Stimulated activated effector memory CD8-positive, alpha-beta T cell treated with anti-CD3 and anti-CD28 coated beads, Interleukin-12 subunit alpha, Interleukin-12 subunit beta, amount 100 ng/mL, for 72 hours (primary cell): ENCODE measurements around the gene MOXD1.
A peak's percentile ranks its signal among the peaks of the same experiment; 100 is the strongest.

Experiments
- ATAC-seq: fragments of 150-1000 bp; cut with Tn5 transposase; 2 replicates; pipeline ENCODE4 v1.10.0; 2021
- DNase-seq, 2 donors: peaks; one replicate each; pipeline ENCODE4 v3.0.0; 2021 to 2022; ENCODE audit warnings: low spot score in 2 of 2
- H3K27ac Mint-ChIP-seq: one replicate; pipeline ENCODE4 v1.8.0; 2022; ENCODE audit warnings: mild to moderate bottlenecking, mixed read lengths
- H3K36me3 Mint-ChIP-seq: one replicate; pipeline ENCODE4 v1.8.0; 2022; ENCODE audit warnings: mild to moderate bottlenecking, mixed read lengths
- H3K4me1 Mint-ChIP-seq: one replicate; pipeline ENCODE4 v1.8.0; 2022; ENCODE audit warnings: mixed read lengths
- H3K4me3 Mint-ChIP-seq: one replicate; pipeline ENCODE4 v1.8.0; 2022; ENCODE audit warnings: mild to moderate bottlenecking, mixed read lengths
- H3K9me3 Mint-ChIP-seq: one replicate; pipeline ENCODE4 v1.8.0; 2022; ENCODE audit warnings: mixed read lengths

MOXD1 gene

GRCh38 chr6:132405143-132405915, 4.1 kb upstream of the MOXD1 start:
- H3K4me3 Mint-ChIP-seq: no peak overlapping the region
- ATAC-seq (peak; percentile 57), DNase-seq (no peak)
- no peak overlapping the region for H3K27ac Mint-ChIP-seq
- H3K4me1 Mint-ChIP-seq: peaks cover 20% of the 10 kb centered on the region
- H3K36me3 Mint-ChIP-seq: no peaks in the 10 kb centered on the region
- H3K9me3 Mint-ChIP-seq: no peaks in the 10 kb centered on the region

DNA sequence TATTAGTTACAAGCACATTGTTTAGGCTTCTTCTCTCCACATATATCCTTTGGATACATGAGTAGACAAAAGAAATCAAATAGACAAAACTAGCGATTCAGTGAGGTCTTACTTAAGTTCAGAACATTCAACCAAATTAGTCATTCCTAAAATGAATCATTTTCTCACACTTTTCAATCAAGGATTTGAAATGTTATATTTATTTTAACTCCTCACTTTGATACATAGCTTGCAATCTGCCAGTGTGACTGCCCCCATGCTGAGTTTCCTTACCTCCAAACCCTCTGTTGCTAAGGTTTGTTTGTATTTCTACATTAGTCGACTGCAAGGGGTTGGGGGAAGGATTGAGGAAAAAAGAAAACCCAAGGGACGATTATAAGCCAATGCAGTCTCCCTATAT, 3.5 kb upstream of the MOXD1 start:
- no peaks in the 10 kb centered on the region for H3K36me3 Mint-ChIP-seq
- H3K4me1 Mint-ChIP-seq: peaks cover 20% of the 10 kb centered on the region
- H3K4me3 Mint-ChIP-seq: no peak overlapping the region
- DNase-seq (no peak), ATAC-seq (peak; percentile 60)
- H3K9me3 Mint-ChIP-seq: no peaks in the 10 kb centered on the region
- H3K27ac Mint-ChIP-seq: no peak overlapping the region

- H3K4me3 Mint-ChIP-seq: no peak overlapping the region
- ATAC-seq: no peak
- no peak for DNase-seq
- H3K9me3 Mint-ChIP-seq: no peaks in the 10 kb centered on the region
- no peaks in the 10 kb centered on the region for H3K36me3 Mint-ChIP-seq
- H3K4me1 Mint-ChIP-seq: peaks cover 20% of the 10 kb centered on the region
- H3K27ac Mint-ChIP-seq: no peak overlapping the region
Observed at GRCh38 chr6:132404330-132404729, 3.1 kb upstream of the MOXD1 start.

- H3K9me3 Mint-ChIP-seq: no peaks in the 10 kb centered on the region
- no peak for ATAC-seq
- DNase-seq: no peak
- H3K36me3 Mint-ChIP-seq: no peaks in the 10 kb centered on the region
- H3K4me3 Mint-ChIP-seq: peak overlapping the region; percentile 33
- H3K4me1 Mint-ChIP-seq: peaks cover 20% of the 10 kb centered on the region
- no peak overlapping the region for H3K27ac Mint-ChIP-seq
Observed at GRCh38 chr6:132401618-132402285, 477 bp upstream of the MOXD1 start.

DNA sequence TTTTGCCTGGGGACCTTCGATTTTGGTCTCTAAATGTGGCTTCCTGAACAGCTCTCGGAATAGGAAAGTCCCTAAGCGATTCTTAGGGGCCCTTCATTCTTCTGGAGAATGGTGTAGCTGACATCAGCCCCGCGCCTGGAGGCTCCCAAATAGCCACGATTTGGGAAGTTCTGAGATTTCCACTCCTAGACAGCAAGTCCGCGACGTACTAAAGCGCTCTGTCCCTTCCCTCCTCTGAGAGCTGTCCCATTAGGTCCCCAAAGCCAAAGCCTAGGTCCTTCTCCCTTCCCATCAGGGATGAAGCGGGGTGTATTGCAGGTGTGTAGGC, 756 bp downstream of the MOXD1 start:
- no peak for ATAC-seq
- no peak for DNase-seq
- Mint-ChIP-seq H3K4me1 (peaks cover 20% of the 10 kb centered on the region), H3K27ac (no peak overlapping the region), H3K9me3 (no peaks in the 10 kb centered on the region), H3K36me3 (no peaks in the 10 kb centered on the region), H3K4me3 (peak overlapping the region; percentile 56)

DNA sequence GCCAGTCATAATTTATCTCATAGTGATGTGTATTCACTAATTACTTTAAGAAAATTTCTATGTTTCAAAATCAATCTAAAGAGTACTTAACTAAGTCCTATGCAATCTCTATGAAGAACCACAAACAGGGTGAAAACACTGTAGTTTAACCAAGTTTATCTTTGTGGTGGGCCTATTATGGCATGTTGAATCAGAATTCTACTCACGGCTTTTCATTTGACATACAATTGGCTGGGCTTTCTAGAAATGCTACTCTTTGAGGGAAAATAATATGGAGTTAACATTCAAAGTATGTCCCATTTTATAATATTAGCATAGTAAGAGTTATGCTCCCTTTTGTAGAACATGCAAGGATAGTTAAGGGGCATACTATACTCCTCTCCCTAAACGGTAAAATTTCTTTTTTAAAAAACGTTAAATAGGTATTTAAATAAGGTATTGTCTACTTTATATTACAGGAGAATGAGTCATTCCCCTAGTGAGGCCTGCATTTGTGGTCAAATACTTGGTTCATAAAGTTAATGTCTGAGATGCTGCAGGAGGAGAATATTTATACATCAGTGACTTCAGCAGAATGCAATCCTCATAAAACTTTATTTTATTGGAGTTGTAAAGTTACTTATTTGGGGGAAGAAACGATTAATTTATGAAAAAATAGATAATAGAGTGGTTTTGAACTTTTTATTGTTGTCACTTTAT, 1.8 kb downstream of the MOXD1 start:
- no peaks in the 10 kb centered on the region for H3K36me3 Mint-ChIP-seq
- no peak overlapping the region for H3K27ac Mint-ChIP-seq
- no peak overlapping the region for H3K4me3 Mint-ChIP-seq
- no peak for DNase-seq
- H3K4me1 Mint-ChIP-seq: peaks cover 19% of the 10 kb centered on the region
- ATAC-seq: no peak
- H3K9me3 Mint-ChIP-seq: peaks cover 9% of the 10 kb centered on the region

GRCh38 chr6:132395015-132395597, 6.2 kb downstream of the MOXD1 start:
- Mint-ChIP-seq H3K4me3 (no peak overlapping the region), H3K4me1 (no peaks in the 10 kb centered on the region), H3K36me3 (no peaks in the 10 kb centered on the region), H3K9me3 (peaks cover 17% of the 10 kb centered on the region), H3K27ac (no peak overlapping the region)
- no peak for DNase-seq
- ATAC-seq: no peak

- no peaks in the 10 kb centered on the region for H3K4me1 Mint-ChIP-seq
- no peak overlapping the region for H3K4me3 Mint-ChIP-seq
- no peak overlapping the region for H3K27ac Mint-ChIP-seq
- H3K9me3 Mint-ChIP-seq: peaks cover 17% of the 10 kb centered on the region
- no peak for DNase-seq
- no peaks in the 10 kb centered on the region for H3K36me3 Mint-ChIP-seq
- no peak for ATAC-seq
Observed at GRCh38 chr6:132392792-132393191, 8.5 kb downstream of the MOXD1 start.

GRCh38 chr6:132392270-132392646, 9.0 kb downstream of the MOXD1 start:
- Mint-ChIP-seq H3K4me3 (no peak overlapping the region), H3K9me3 (peaks cover 17% of the 10 kb centered on the region), H3K27ac (no peak overlapping the region), H3K36me3 (no peaks in the 10 kb centered on the region), H3K4me1 (no peaks in the 10 kb centered on the region)
- ATAC-seq (no peak), DNase-seq (no peak)

DNA sequence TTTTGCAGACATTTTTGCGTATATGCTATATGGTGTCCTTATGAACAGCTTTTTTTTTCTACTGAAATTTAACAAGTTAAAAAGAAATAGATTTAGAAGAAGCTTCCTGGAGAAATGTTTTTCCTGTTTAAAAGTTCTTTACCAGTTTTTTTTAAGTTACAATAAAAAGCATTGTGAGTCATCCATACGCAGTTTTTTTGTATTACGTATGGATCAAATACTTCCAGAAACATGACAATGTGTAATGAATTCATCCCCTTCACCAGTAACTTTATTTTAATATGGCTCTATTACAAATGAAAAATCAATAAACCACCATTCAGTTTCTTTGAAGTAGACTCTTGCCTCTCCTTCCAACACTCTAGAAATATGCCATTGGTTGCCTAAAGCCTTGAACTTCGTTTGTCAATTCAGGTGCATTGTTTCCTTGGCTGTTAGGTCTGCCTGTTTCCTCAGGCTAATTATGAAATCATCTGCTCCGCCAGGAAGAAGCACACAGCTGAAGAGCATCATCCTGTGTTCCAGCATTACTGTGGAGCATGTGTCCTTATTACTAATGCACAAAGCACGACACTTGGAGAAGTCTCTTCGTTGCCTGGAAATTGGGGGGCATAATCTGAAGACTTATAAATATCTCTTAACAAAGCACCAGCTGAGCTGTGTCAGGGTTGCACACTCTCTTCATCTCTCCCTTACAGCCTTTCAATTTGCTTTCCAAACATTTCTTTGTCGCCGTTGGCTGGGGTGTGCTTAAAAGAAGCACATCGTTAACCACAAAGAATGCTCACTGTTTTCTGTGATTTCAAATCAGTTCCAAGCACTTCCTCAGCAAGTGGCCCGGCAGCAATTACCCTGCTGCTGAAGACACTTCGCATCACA, 9.6 kb downstream of the MOXD1 start:
- no peak overlapping the region for H3K4me3 Mint-ChIP-seq
- H3K4me1 Mint-ChIP-seq: no peaks in the 10 kb centered on the region
- H3K27ac Mint-ChIP-seq: no peak overlapping the region
- ATAC-seq: no peak
- no peak for DNase-seq
- peaks cover 17% of the 10 kb centered on the region for H3K9me3 Mint-ChIP-seq
- H3K36me3 Mint-ChIP-seq: no peaks in the 10 kb centered on the region

DNA sequence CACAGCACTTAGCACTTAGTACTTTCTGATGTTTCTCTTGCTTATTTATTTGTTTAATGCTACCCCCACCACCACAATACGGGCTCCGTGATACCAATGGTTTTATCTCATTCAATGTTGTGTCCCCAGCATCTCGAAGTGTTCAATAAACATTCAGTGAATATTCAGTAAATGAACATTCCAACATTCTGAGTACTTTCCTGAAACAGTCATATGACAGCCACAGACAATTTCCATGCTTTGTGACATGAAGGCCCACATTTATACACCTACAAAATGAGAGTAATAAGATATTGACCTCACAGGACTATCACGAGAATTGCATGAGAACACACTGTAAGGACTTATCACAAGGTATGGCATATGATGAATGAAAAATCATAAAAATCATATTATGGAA, 10.8 kb downstream of the MOXD1 start:
- DNase-seq (no peak), ATAC-seq (no peak)
- Mint-ChIP-seq H3K36me3 (no peaks in the 10 kb centered on the region), H3K4me3 (no peak overlapping the region), H3K4me1 (no peaks in the 10 kb centered on the region), H3K9me3 (peaks cover 17% of the 10 kb centered on the region), H3K27ac (no peak overlapping the region)

GRCh38 chr6:132390017-132390416, 11.3 kb downstream of the MOXD1 start:
- no peak overlapping the region for H3K4me3 Mint-ChIP-seq
- H3K9me3 Mint-ChIP-seq: peaks cover 13% of the 10 kb centered on the region
- H3K36me3 Mint-ChIP-seq: no peaks in the 10 kb centered on the region
- no peaks in the 10 kb centered on the region for H3K4me1 Mint-ChIP-seq
- ATAC-seq (no peak), DNase-seq (no peak)
- H3K27ac Mint-ChIP-seq: no peak overlapping the region

- no peak for DNase-seq
- ATAC-seq: no peak
- no peak overlapping the region for H3K4me3 Mint-ChIP-seq
- H3K9me3 Mint-ChIP-seq: peaks cover 5% of the 10 kb centered on the region
- no peak overlapping the region for H3K27ac Mint-ChIP-seq
- H3K4me1 Mint-ChIP-seq: no peaks in the 10 kb centered on the region
- no peaks in the 10 kb centered on the region for H3K36me3 Mint-ChIP-seq
Observed at GRCh38 chr6:132388291-132388690, 13.0 kb downstream of the MOXD1 start.

- Mint-ChIP-seq H3K27ac (no peak overlapping the region), H3K36me3 (no peaks in the 10 kb centered on the region), H3K4me3 (no peak overlapping the region), H3K4me1 (no peaks in the 10 kb centered on the region), H3K9me3 (peaks cover 3% of the 10 kb centered on the region)
- DNase-seq (no peak), ATAC-seq (no peak)
Observed at GRCh38 chr6:132382630-132383175, 18.6 kb downstream of the MOXD1 start.

DNA sequence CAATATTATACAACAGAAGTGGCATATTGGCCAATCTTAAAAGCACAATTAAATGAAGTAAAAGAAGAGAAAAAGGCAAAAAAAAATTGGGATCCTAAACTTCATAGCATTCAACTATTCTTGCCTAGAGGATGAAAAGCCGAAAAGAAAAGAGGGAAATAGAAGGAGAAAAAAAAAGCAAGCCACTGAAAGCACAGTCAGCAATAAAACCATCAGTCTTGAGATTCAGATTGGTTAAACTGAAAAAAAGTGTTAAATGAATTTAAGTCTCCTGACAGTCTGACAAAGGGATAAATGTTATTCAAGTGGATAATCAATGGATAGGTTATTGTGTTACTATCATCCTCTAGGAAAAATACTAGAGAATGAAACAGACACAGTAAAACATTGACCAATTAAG, 19.9 kb downstream of the MOXD1 start:
- Mint-ChIP-seq H3K9me3 (peaks cover 3% of the 10 kb centered on the region), H3K4me1 (no peaks in the 10 kb centered on the region), H3K27ac (no peak overlapping the region), H3K4me3 (no peak overlapping the region), H3K36me3 (no peaks in the 10 kb centered on the region)
- DNase-seq: no peak
- ATAC-seq: no peak
